Trophoblast cell (in vitro differentiated cells and primary cell): Measurements from ENCODE around the gene SLC28A2.
"Not testable (repeated sequence)": the region's sequence is repeated elsewhere in the genome, so short reads cannot be mapped to it uniquely, and the experiment has no call there.

ENCODE experiments used
- DNase-seq, 2 donors: peaks; one replicate each; pipeline ENCODE4 v3.0.0-alpha.2; 2016
- H2AFZ ChIP-seq: 2 replicates; pipeline ENCODE4 v1.6.1; 2013; ENCODE audit warnings: low read length, moderate library complexity, mild to moderate bottlenecking; ENCODE audit not compliant: insufficient read depth, poor library complexity
- H2AK5ac ChIP-seq: 2 replicates; pipeline ENCODE4 v1.6.1; 2013; ENCODE audit warnings: mild to moderate bottlenecking, low read length
- H2BK120ac ChIP-seq: 2 replicates; pipeline ENCODE4 v1.6.1; 2013; ENCODE audit warnings: low read length, mild to moderate bottlenecking, moderate library complexity; ENCODE audit not compliant: insufficient read depth, poor library complexity
- H2BK12ac ChIP-seq: 2 replicates; pipeline ENCODE4 v1.6.1; 2013; ENCODE audit warnings: mild to moderate bottlenecking, low read length, moderate library complexity
- H2BK5ac ChIP-seq: 2 replicates; pipeline ENCODE4 v1.6.1; 2013; ENCODE audit warnings: low read length, low read depth, moderate library complexity, mild to moderate bottlenecking; ENCODE audit not compliant: poor library complexity
- H3K14ac ChIP-seq: 2 replicates; pipeline ENCODE4 v1.6.1; 2013; ENCODE audit warnings: mild to moderate bottlenecking, low read length
- H3K18ac ChIP-seq: 2 replicates; pipeline ENCODE4 v1.6.1; 2013; ENCODE audit warnings: mild to moderate bottlenecking, low read length
- H3K23ac ChIP-seq: 2 replicates; pipeline ENCODE4 v1.6.1; 2013; ENCODE audit warnings: low read length
- H3K27ac ChIP-seq: 2 replicates; pipeline ENCODE4 v1.5.1; 2013; ENCODE audit warnings: low read depth, mild to moderate bottlenecking, inconsistent platforms, low read length, moderate library complexity
- H3K27me3 ChIP-seq: 2 replicates; pipeline ENCODE4 v1.6.1; 2013; ENCODE audit warnings: inconsistent platforms, mild to moderate bottlenecking, low read length, moderate library complexity; ENCODE audit not compliant: insufficient read depth
- H3K36me3 ChIP-seq, 2 experiments: 1 replicate in 1 of 2; 2 replicates in 1 of 2; pipeline ENCODE4 v1.6.1; 2013; ENCODE audit warnings: low read length in 2 of 2, mild to moderate bottlenecking in 2 of 2, moderate library complexity in 1 of 2; ENCODE audit not compliant: insufficient read depth in 2 of 2, control insufficient read depth in 1 of 2
- H3K4ac ChIP-seq: 2 replicates; pipeline ENCODE4 v1.6.1; 2013; ENCODE audit warnings: low read depth, mild to moderate bottlenecking, low read length, moderate library complexity
- H3K4me1 ChIP-seq, 2 experiments: 1 replicate in 1 of 2; 2 replicates in 1 of 2; pipeline ENCODE4 v1.6.1; 2013; ENCODE audit warnings: low read length in 2 of 2, mild to moderate bottlenecking in 2 of 2, moderate library complexity in 1 of 2; ENCODE audit not compliant: insufficient read depth in 2 of 2, control insufficient read depth in 1 of 2
- H3K4me2 ChIP-seq: 2 replicates; pipeline ENCODE4 v1.6.1; 2013; ENCODE audit warnings: inconsistent platforms, mild to moderate bottlenecking, low read length, moderate library complexity
- H3K4me3 ChIP-seq: 2 replicates; pipeline ENCODE4 v1.5.1; 2013; ENCODE audit warnings: mild to moderate bottlenecking, low read depth, low read length, inconsistent platforms
- H3K79me1 ChIP-seq: one replicate; pipeline ENCODE4 v1.6.1; 2013; ENCODE audit warnings: low read length
- H3K79me2 ChIP-seq: 2 replicates; pipeline ENCODE4 v1.6.1; 2013; ENCODE audit warnings: low read length, mild to moderate bottlenecking; ENCODE audit not compliant: control insufficient read depth, insufficient read depth, poor library complexity
- H3K9ac ChIP-seq: 2 replicates; pipeline ENCODE4 v1.6.1; 2013; ENCODE audit warnings: mild to moderate bottlenecking, low read length
- H3K9me3 ChIP-seq: 2 replicates; pipeline ENCODE4 v1.6.1; 2013; ENCODE audit warnings: low read depth, mild to moderate bottlenecking, control low read depth, inconsistent platforms, low read length; ENCODE audit not compliant: insufficient read depth
- H4K12ac ChIP-seq: 2 replicates; pipeline ENCODE4 v1.6.1; 2013; ENCODE audit warnings: low read depth, mild to moderate bottlenecking, low read length, moderate library complexity
- H4K8ac ChIP-seq: 2 replicates; pipeline ENCODE4 v1.6.1; 2013; ENCODE audit warnings: low read depth, mild to moderate bottlenecking, low read length, moderate library complexity
- H4K91ac ChIP-seq: one replicate; pipeline ENCODE4 v1.6.1; 2013; ENCODE audit warnings: low read depth, mild to moderate bottlenecking, low read length, moderate library complexity
- WGBS: extraction: QIAGEN DNeasy Blood & Tissue Kit; methylation state at CpG from one replicate; pipeline ENCODE4 v1.1.7; 2013; ENCODE audit warnings: missing lambda C conversion rate; ENCODE audit not compliant: insufficient read length, insufficient coverage; ENCODE audit errors: extremely low coverage; 5-methylcytosine and 5-hydroxymethylcytosine counted together

The SLC28A2 gene

GRCh38 chr15:45314117-45314516, 62.1 kb downstream of the SLC28A2 start:
- H3K4me3 ChIP-seq, H4K91ac ChIP-seq, H2BK12ac ChIP-seq, H3K27ac ChIP-seq, H2BK120ac ChIP-seq, H4K8ac ChIP-seq, H3K27me3 ChIP-seq, H4K12ac ChIP-seq, H2BK5ac ChIP-seq, DNase-seq, H3K23ac ChIP-seq, H3K4me1 ChIP-seq, H3K9ac ChIP-seq, H3K79me1 ChIP-seq, H3K79me2 ChIP-seq, H2AK5ac ChIP-seq, H3K14ac ChIP-seq, H2AFZ ChIP-seq, H3K9me3 ChIP-seq, H3K4me2 ChIP-seq, H3K4ac ChIP-seq, H3K36me3 ChIP-seq, H3K18ac ChIP-seq: not testable (repeated sequence)
- WGBS: no CpG with 5 or more reads among the region's 31 CpGs

GRCh38 chr15:45314960-45315359, 62.9 kb downstream of the SLC28A2 start:
- Histone ChIP-seq H2AK5ac (no peak overlapping the region), H3K4me2 (no peak overlapping the region), H3K27ac (no peak overlapping the region), H3K9ac (no peak overlapping the region), H2BK12ac (no peak overlapping the region), H3K27me3 (no peaks in the 10 kb centered on the region), H3K4me3 (no peak overlapping the region), H3K79me1 (no peaks in the 10 kb centered on the region), H4K12ac (no peak overlapping the region), H4K91ac (no peak overlapping the region), H2AFZ (no peak overlapping the region), H3K9me3 (no peaks in the 10 kb centered on the region), H2BK5ac (no peak overlapping the region), H3K79me2 (no peaks in the 10 kb centered on the region), H4K8ac (peak overlapping the region; percentile 13), H3K14ac (no peak overlapping the region), H2BK120ac (no peak overlapping the region), H3K23ac (no peak overlapping the region), H3K4me1 (no peaks in the 10 kb centered on the region), H3K18ac (no peak overlapping the region), H3K36me3 (no peaks in the 10 kb centered on the region), H3K4ac (no peak overlapping the region)
- no CpG with 5 or more reads among the region's 13 CpGs for WGBS
- peak; percentile 45 to 77 for DNase-seq

DNA sequence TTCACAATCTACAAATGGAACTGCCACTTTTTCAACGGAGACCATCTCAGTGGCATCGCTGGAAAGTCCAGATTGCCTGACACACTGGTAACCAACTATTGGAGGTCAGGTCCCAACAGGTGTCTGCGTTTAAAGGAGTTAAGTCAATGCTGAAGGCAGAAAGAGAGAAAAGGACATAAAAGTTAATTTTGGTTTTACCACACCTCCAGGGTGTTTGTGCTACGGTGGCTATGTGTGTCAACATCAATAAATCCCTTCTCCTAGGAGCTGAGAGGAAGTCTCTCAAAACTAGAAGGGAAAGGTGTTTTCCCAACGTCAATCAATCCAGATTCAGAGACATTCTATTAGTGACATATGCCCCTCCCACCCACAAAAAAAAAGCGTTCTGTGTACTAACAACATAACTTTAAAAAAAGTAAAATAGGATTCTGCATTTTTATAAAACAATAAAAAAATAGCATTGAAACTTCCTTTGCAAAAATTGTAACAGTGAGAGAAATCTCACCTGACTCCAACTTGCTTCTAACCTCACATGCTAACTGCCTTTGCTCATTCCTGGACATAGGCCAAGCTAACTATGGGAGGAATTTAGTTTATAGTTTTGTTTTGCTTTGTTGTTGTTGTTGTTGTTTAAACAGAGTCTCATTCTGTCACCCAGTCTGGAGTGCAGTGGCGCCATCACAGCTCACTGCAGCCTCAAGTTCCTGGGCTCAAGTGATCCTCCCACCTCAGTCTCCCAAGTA, 67.6 kb downstream of the SLC28A2 start:
- Histone ChIP-seq H4K12ac (no peak overlapping the region), H3K4me1 (no peaks in the 10 kb centered on the region), H4K91ac (no peak overlapping the region), H4K8ac (no peak overlapping the region), H3K23ac (no peak overlapping the region), H3K79me2 (no peaks in the 10 kb centered on the region), H3K4ac (no peak overlapping the region), H3K9me3 (no peaks in the 10 kb centered on the region), H3K9ac (no peak overlapping the region), H3K79me1 (no peaks in the 10 kb centered on the region), H3K27ac (no peak overlapping the region), H3K4me2 (no peak overlapping the region), H3K4me3 (no peak overlapping the region), H2BK5ac (no peak overlapping the region), H3K14ac (no peak overlapping the region), H3K27me3 (no peaks in the 10 kb centered on the region), H3K18ac (no peak overlapping the region), H2AFZ (no peak overlapping the region), H2BK12ac (no peak overlapping the region), H3K36me3 (no peaks in the 10 kb centered on the region), H2AK5ac (no peak overlapping the region), H2BK120ac (no peak overlapping the region)
- DNase-seq: peak in 1 of 2 donors; percentile 30
- WGBS: no CpG with 5 or more reads among the region's 7 CpGs

DNA sequence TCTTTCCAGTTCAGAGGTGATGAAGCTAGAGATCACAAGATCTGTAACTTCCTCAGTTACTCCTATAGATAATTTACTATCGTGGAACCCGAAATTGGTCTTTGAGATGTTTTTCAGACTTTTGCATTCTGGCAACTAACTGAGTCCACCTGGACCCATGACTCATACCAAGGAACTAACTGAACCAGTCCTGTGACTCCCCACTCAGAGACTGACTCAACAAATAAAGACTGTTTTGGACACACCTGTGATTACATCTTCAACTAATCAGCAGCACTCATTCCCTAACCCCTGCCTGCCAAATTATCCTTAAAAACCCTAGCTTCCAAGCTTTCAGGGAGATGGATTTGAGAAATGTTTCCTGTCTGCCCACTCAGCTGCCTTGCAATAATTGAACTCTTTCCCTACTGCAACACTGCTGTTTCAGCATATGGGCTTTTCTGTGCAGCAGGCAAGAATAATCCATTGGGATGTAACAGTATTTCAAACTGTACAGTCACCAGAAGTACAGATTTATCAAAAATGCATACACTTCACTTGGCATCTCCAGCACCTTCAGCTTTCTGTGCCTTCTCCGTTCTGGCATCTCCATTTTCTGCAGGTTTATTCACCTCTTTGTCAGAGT, 68.7 kb downstream of the SLC28A2 start:
- Histone ChIP-seq H4K12ac (no peak overlapping the region), H4K91ac (no peak overlapping the region), H3K4me3 (no peak overlapping the region), H4K8ac (no peak overlapping the region), H3K14ac (no peak overlapping the region), H2AFZ (no peak overlapping the region), H2BK5ac (no peak overlapping the region), H3K79me2 (no peaks in the 10 kb centered on the region), H3K23ac (no peak overlapping the region), H3K36me3 (no peaks in the 10 kb centered on the region), H3K4me2 (no peak overlapping the region), H3K79me1 (no peaks in the 10 kb centered on the region), H2BK12ac (no peak overlapping the region), H3K4ac (no peak overlapping the region), H3K18ac (no peak overlapping the region), H3K4me1 (no peaks in the 10 kb centered on the region), H3K9me3 (no peaks in the 10 kb centered on the region), H3K27ac (no peak overlapping the region), H3K27me3 (no peaks in the 10 kb centered on the region), H2AK5ac (no peak overlapping the region), H3K9ac (no peak overlapping the region), H2BK120ac (no peak overlapping the region)
- no CpG with 5 or more reads among the region's 3 CpGs for WGBS
- DNase-seq: peak; percentile 50 to 78
